Measurements from ENCODE around the gene CSNK1E. TPM values are rescaled to one million over a fixed set of nuclear protein-coding genes. Genes with fewer than 3 reads are reported as not detected.
"Not testable (repeated sequence)": the region's sequence is repeated elsewhere in the genome, so short reads cannot be mapped to it uniquely, and the experiment has no call there.

The CSNK1E gene
- 10 to 100 TPM in 3 of 6 donors, 1 to 10 TPM in 3; 5.8 to 19.6 (median 10.0) TPM for polyA plus RNA-seq (ENCODE audit: low read depth in 6 of 6)

DNA sequence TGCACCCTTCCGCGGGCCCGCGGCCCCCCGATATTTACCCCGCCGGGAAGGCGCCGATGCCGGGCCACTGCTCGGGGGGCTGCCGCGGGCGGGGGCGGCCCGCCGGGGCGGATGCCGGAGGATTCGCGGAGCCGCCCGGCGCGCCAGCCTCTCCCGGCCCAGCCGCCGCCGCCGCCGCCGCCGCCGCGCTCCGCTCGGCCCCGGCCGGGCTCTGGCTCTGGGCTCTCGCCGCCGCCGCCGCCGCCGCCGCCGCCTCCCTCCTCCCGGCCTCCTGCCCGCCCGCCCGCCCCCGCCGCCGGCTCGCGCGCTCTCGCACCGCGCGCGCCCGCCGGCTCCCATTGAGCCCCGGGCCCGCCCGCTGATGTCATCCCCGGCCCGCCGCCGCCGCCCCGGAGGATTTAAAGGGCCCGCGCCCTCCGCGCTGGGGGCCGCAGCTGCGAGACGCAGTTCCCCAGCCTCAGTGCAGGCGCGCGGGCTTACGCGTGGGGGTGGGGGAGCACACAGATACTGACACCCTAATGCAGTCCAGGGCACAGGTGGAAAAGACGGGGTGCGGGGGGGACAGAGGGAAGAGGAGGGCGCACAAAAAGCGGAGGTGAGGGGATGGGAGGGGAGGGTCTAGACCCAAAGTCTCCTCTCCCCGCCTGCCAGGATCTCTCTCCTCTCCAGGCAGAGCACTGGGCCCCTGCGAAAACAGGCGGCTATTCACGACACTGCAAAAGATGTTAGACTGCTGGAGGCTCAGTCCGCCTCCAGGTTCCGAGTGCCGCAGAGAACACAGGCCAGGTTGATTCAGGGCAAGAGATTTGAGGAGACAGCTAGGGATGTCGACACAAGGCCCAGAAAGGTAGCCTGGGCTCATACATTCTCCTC lies at the start of gene CSNK1E:
TSS of gene CSNK1E (minus strand) at position 312 of the 873 bp plus-strand sequence. CDS start 3,276 bp downstream, outside the sequence.
- Mint-ChIP-seq H3K36me3 (no peaks in the 10 kb centered on the region), H3K4me3 (peak within 1 kb of the TSS; percentile 75 to 94 (median 90)), H3K27ac (peak within 1 kb of the TSS; percentile 84 to 99 (median 97)), H3K4me1 (peaks cover 33 to 55% (median 48%) of the 10 kb centered on the region in 3 donors), H3K9me3 (no peaks in the 10 kb centered on the region), H3K27me3 (no peaks in the 10 kb centered on the region)
- DNase-seq: peak; percentile 67
- peak; percentile 54 to 66 for ATAC-seq (ENCODE audit: low read depth in 2 of 2)

DNA sequence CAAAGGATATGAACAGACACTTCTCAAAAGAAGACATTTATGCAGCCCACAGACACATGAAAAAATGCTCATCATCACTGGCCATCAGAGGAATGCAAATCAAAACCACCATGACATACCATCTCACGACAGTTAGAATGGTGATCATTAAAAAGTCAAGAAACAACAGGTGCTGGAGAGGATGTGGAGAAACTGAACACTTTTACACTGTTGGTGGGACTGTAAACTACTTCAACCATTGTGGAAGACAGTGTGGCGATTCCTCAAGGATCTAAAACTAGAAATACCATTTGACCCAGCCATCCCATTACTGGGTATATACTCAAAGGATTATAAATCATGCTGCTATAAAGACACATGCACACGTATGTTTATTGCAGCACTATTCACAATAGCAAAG lies 48.6 kb upstream of the CSNK1E start:
- DNase-seq; H3K27ac Mint-ChIP-seq; H3K9me3 Mint-ChIP-seq; ATAC-seq (ENCODE audit: low read depth in 2 of 2); H3K27me3 Mint-ChIP-seq; H3K36me3 Mint-ChIP-seq: not testable (repeated sequence)
- Mint-ChIP-seq H3K4me1 (peaks cover 4 to 32% (median 7%) of the 10 kb centered on the region in 3 donors), H3K4me3 (peak overlapping the region in 1 of 8 donors; percentile 29)

GRCh38 chr22:38365174-38365573 lies 47.9 kb upstream of the CSNK1E start:
- not testable (repeated sequence) for H3K4me3 Mint-ChIP-seq; H3K9me3 Mint-ChIP-seq; H3K27me3 Mint-ChIP-seq; DNase-seq; H3K36me3 Mint-ChIP-seq; ATAC-seq (ENCODE audit: low read depth in 2 of 2); H3K27ac Mint-ChIP-seq
- H3K4me1 Mint-ChIP-seq: peaks cover 4 to 26% (median 7%) of the 10 kb centered on the region in 3 donors

GRCh38 chr22:38360560-38360959 lies 43.3 kb upstream of the CSNK1E start:
- Mint-ChIP-seq H3K27ac (peak overlapping the region in 1 of 6 donors; percentile 50), H3K4me1 (peaks cover 0 to 12% (median 0%) of the 10 kb centered on the region in 3 donors)
- not testable (repeated sequence) for ATAC-seq (ENCODE audit: low read depth in 2 of 2); DNase-seq; H3K27me3 Mint-ChIP-seq; H3K4me3 Mint-ChIP-seq; H3K36me3 Mint-ChIP-seq; H3K9me3 Mint-ChIP-seq

- peak overlapping the region in 3 of 6 donors; percentile 8 to 57 (median 54) for H3K27ac Mint-ChIP-seq
- H3K9me3 Mint-ChIP-seq; H3K4me1 Mint-ChIP-seq; H3K4me3 Mint-ChIP-seq; DNase-seq; H3K36me3 Mint-ChIP-seq; ATAC-seq (ENCODE audit: low read depth in 2 of 2); H3K27me3 Mint-ChIP-seq: not testable (repeated sequence)
Measured at GRCh38 chr22:38359817-38360216, 42.6 kb upstream of the CSNK1E start.

DNA sequence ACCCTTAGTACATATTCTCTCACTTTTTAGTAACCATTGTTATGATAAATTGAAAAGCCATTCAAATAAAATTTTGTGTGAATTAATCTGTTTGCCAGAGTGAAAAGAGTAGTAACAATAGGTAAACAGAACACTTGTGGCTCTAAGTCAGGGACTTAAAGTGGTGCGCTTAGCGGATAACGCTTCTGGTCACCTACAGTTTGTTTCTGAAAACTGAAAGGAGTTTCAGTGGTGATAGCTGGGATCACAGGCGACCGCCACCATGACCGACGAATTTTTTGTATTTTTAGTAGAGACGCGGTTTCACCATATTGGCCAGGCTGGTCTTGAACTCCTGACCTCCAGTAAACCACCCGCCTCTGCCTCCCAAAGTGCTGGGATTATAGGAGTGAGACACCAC lies 40.7 kb upstream of the CSNK1E start:
- not testable (repeated sequence) for H3K4me1 Mint-ChIP-seq; DNase-seq; ATAC-seq (ENCODE audit: low read depth in 2 of 2); H3K36me3 Mint-ChIP-seq; H3K9me3 Mint-ChIP-seq; H3K27me3 Mint-ChIP-seq; H3K4me3 Mint-ChIP-seq
- peak overlapping the region in 3 of 6 donors; percentile 22 to 79 (median 57) for H3K27ac Mint-ChIP-seq

DNA sequence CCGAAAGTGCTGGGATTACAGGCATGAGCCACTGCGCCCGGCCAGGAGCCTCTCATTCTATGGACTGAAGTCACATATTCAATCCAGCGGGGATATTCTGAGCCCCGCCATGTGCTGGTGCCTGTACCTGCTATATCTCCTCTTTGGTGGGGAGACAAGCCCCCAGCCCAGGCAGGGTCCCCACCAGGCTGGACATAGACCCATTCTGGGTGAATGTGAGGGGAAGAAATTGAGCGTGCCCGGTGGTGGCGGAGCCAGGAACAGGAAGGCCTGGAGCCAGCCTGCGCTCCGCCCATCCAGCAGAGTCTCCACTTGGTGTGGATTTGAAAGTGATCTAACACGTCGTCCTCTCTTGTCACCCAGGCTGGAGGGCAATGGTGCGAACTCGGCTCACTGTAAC lies 38.0 kb upstream of the CSNK1E start:
- no peaks in the 10 kb centered on the region for H3K27me3 Mint-ChIP-seq
- H3K9me3 Mint-ChIP-seq: no peaks in the 10 kb centered on the region
- no peaks in the 10 kb centered on the region for H3K36me3 Mint-ChIP-seq
- peaks cover 0 to 5% (median 1%) of the 10 kb centered on the region in 3 donors for H3K4me1 Mint-ChIP-seq
- no peak for DNase-seq
- H3K4me3 Mint-ChIP-seq: no peak overlapping the region
- no peak for ATAC-seq (ENCODE audit: low read depth in 2 of 2)
- H3K27ac Mint-ChIP-seq: peak overlapping the region in 2 of 6 donors; percentile 64 to 66

DNA sequence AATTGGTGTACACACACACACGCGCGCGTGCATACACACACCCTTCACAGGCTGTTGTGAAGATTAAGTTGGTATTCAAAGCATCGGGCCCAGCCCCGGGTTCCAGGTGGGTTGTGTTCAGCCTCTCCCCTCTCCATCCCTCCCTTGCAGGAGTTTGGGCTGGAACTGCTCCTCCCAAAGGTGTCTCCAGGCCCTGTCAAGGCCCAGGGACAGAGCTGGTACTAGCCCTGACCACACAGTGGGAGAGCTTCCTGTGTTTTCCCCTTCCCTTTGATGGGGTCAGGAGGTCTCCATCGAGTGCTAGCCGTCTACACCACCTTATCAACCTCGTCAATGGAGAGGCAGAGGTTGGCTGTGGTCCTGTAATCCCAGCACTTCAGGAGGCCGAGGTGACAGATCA lies 36.5 kb upstream of the CSNK1E start:
- Mint-ChIP-seq H3K27ac (peak overlapping the region in 1 of 6 donors; percentile 52), H3K9me3 (no peaks in the 10 kb centered on the region), H3K4me3 (peak overlapping the region in 1 of 8 donors; percentile 59), H3K27me3 (no peaks in the 10 kb centered on the region), H3K36me3 (no peaks in the 10 kb centered on the region), H3K4me1 (peaks cover 1 to 9% (median 4%) of the 10 kb centered on the region in 3 donors)
- ATAC-seq (ENCODE audit: low read depth in 2 of 2) (peak in 1 of 2 donors; percentile 11), DNase-seq (no peak)

DNA sequence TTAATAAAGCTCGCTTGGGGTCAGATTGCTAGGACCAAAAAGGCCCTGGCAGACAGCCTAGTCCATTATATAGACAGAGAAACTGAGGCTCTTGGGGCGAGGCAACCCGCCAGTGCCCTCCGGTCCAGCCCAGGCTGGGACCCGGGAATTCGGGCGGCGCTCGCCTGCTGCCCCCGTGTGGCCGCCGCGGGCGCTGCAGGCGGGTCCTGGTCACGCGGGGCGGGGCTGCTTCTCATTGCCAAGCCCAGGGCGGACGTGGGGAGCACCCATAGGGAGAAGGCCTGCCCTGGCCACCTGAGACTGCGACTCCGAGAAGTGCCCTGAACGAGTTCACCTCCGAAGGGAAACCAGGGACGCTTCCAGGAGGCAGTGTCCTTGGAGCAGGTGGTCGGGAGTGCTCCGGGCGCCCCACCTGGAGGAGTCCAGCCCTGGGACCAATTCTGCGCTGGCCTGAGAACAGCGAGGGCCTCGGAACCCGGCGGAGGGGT lies 36.0 kb upstream of the CSNK1E start:
- H3K4me3 Mint-ChIP-seq: no peak overlapping the region
- no peaks in the 10 kb centered on the region for H3K36me3 Mint-ChIP-seq
- DNase-seq (peak; percentile 60), ATAC-seq (ENCODE audit: low read depth in 2 of 2) (peak; percentile 80 to 88)
- no peaks in the 10 kb centered on the region for H3K27me3 Mint-ChIP-seq
- H3K9me3 Mint-ChIP-seq: no peaks in the 10 kb centered on the region
- peaks cover 1 to 13% (median 7%) of the 10 kb centered on the region in 3 donors for H3K4me1 Mint-ChIP-seq
- peak overlapping the region in 1 of 6 donors; percentile 52 for H3K27ac Mint-ChIP-seq

DNA sequence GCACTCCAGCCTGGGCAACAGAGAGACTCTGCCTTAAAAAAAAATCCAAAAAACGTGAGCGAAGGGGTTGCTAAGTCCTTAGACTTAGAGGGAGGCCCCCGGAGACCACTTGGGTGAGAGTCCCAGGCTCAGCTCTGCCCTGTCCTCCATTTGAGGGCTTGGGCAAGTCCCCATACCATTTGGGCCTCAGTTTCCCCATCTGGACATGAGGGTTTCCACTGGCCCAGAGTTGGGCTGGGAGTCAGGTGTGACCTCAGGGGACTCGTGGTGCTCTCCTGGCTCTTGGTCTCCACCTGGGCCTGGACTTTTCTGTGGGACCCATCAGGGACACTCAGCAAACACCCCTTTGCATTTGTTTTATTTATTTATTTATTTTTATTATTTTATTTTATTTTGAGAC lies 35.2 kb upstream of the CSNK1E start:
- no peaks in the 10 kb centered on the region for H3K27me3 Mint-ChIP-seq
- no peak for DNase-seq
- no peak for ATAC-seq (ENCODE audit: low read depth in 2 of 2)
- no peak overlapping the region for H3K4me3 Mint-ChIP-seq
- no peak overlapping the region for H3K27ac Mint-ChIP-seq
- H3K36me3 Mint-ChIP-seq: no peaks in the 10 kb centered on the region
- H3K9me3 Mint-ChIP-seq: no peaks in the 10 kb centered on the region
- peaks cover 1 to 13% (median 11%) of the 10 kb centered on the region in 3 donors for H3K4me1 Mint-ChIP-seq

DNA sequence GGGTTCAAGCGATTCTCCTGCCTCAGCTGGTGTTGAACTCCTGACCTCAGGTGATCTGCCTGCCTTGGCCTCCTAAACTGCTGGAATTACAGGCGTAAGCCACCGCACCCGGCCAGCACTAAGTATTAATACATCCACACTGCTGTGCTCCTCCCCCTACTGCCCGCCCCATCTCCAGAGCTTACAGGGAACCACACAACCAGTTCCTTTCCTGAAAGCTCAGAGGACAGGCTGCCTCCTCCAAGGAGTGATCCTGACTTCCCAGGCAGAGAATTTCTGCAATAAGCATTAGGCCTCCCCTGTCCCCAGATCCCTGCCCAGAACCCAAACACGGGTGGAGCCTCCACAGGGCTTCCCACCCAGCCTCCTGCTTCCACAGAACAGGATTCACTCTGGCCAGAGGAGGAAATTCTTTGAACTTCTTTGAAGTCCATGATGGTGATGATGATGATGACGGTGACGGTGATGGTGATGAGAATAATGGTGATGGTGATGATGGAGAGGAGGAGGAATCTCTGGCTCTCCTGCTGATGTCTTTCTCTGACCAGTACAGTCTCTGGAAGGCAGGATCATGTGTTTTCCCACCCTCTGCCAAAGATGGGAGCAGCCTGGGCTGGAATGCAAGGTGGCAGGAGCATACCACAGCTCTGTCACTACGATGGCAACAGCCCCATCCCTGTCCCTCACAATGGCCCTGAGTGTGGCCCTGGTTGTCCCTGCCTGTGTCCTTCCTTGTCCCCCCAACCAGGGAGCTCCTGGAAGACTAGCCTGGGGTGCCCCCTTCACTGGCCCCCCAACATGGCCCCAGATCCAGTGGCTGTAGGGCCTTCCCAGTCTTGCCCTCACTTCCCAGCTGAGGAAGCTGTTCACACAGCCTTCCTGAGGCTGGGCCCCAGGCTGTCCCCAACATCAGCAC lies 33.5 kb upstream of the CSNK1E start:
- H3K4me3 Mint-ChIP-seq: no peak overlapping the region
- peaks cover 7 to 21% (median 17%) of the 10 kb centered on the region in 3 donors for H3K4me1 Mint-ChIP-seq
- H3K9me3 Mint-ChIP-seq: no peaks in the 10 kb centered on the region
- H3K27ac Mint-ChIP-seq: peak overlapping the region in 4 of 6 donors; percentile 53 to 88 (median 70)
- H3K27me3 Mint-ChIP-seq: peaks cover 0 to 5% (median 0%) of the 10 kb centered on the region in 3 donors
- DNase-seq (no peak), ATAC-seq (ENCODE audit: low read depth in 2 of 2) (no peak)
- no peaks in the 10 kb centered on the region for H3K36me3 Mint-ChIP-seq

- H3K4me1 Mint-ChIP-seq: peaks cover 7 to 21% (median 17%) of the 10 kb centered on the region in 3 donors
- DNase-seq: no peak
- ATAC-seq (ENCODE audit: low read depth in 2 of 2): no peak
- peaks cover 0 to 5% (median 0%) of the 10 kb centered on the region in 3 donors for H3K27me3 Mint-ChIP-seq
- H3K27ac Mint-ChIP-seq: peak overlapping the region in 3 of 6 donors; percentile 19 to 57 (median 26)
- H3K4me3 Mint-ChIP-seq: no peak overlapping the region
- no peaks in the 10 kb centered on the region for H3K36me3 Mint-ChIP-seq
- no peaks in the 10 kb centered on the region for H3K9me3 Mint-ChIP-seq
Measured at GRCh38 chr22:38348751-38349496, 31.7 kb upstream of the CSNK1E start.

All from naive B cell (primary cell).